ENCODE measurements around the gene PRKAR1A.

GRCh38 chr17:68599552-68600066 is 87.4 kb downstream of the PRKAR1A start:
- TF ChIP-seq CTCF (IDR thresholded peaks at IDR 0.05; ENCODE audit: low read length) = no peak
- TF ChIP-seq EZH2 (optimal IDR thresholded peaks at IDR 0.05; ENCODE audit: low read depth, low read length) = no peak

All from MM.1S (cell line).